Liver (tissue), 9 donors: ENCODE measurements around the gene RASSF3. TPM values are rescaled to one million over a fixed set of nuclear protein-coding genes. Genes with fewer than 3 reads are reported as not detected.

ENCODE experiments used
- DNase-seq: peaks from one replicate; pipeline ENCODE4 v3.0.0-alpha.2; 2017; ENCODE audit warnings: low spot score
- H3K27ac ChIP-seq, 2 donors: one replicate each; pipeline ENCODE4 v1.7.0; 2013; ENCODE audit warnings: inconsistent platforms in 2 of 2, low read length in 2 of 2, control low read depth in 1 of 2, low read depth in 1 of 2, mild to moderate bottlenecking in 1 of 2
- H3K27me3 ChIP-seq, 4 donors: one replicate each; pipeline versions ENCODE4 v1.6.1 to v1.7.0; 2013; ENCODE audit warnings: low read length in 3 of 4, inconsistent platforms in 1 of 4, mild to moderate bottlenecking in 1 of 4, moderate library complexity in 1 of 4; ENCODE audit not compliant: control insufficient read depth in 4 of 4, insufficient read depth in 4 of 4
- H3K36me3 ChIP-seq, 4 donors: one replicate each; pipeline versions ENCODE4 v1.6.1 to v1.7.0; 2013; ENCODE audit warnings: low read length in 3 of 4, mild to moderate bottlenecking in 3 of 4, low read depth in 1 of 4, moderate library complexity in 1 of 4; ENCODE audit not compliant: control insufficient read depth in 4 of 4, insufficient read depth in 3 of 4
- H3K4me1 ChIP-seq, 4 donors: one replicate each; pipeline versions ENCODE4 v1.6.1 to v1.7.0; 2013; ENCODE audit warnings: low read length in 3 of 4, mild to moderate bottlenecking in 3 of 4, moderate library complexity in 1 of 4; ENCODE audit not compliant: control insufficient read depth in 4 of 4, insufficient read depth in 4 of 4
- H3K4me3 ChIP-seq, 3 donors: one replicate each; pipeline versions ENCODE4 v1.6.1 to v1.7.0; 2013; ENCODE audit warnings: low read length in 3 of 3, control low read depth in 1 of 3, low read depth in 1 of 3, mild to moderate bottlenecking in 1 of 3
- H3K9ac ChIP-seq, 2 donors: one replicate each; pipeline ENCODE4 v1.7.0; 2013; ENCODE audit warnings: low read length in 2 of 2, mild to moderate bottlenecking in 2 of 2, moderate library complexity in 2 of 2, control low read depth in 1 of 2, low read depth in 1 of 2
- H3K9me3 ChIP-seq, 4 donors: one replicate each; pipeline versions ENCODE4 v1.6.1 to v1.7.0; 2013; ENCODE audit warnings: low read length in 3 of 4; ENCODE audit not compliant: control insufficient read depth in 4 of 4
- ATF3 ChIP-seq: IDR thresholded peaks from 2 replicates; pipeline ENCODE4 v1.6.1; 2016; ENCODE audit warnings: antibody characterized with exemption
- CTCF ChIP-seq: fragments of 150-350 bp; IDR thresholded peaks from 2 replicates; pipeline ENCODE4 v1.5.1; 2017; ENCODE audit warnings: improper control_type of control experiment, low read depth, low read length; ENCODE audit not compliant: missing input control
- FOXA2 ChIP-seq: IDR thresholded peaks from 2 replicates; pipeline ENCODE4 v1.6.1; 2016; ENCODE audit warnings: antibody characterized with exemption
- GABPA ChIP-seq, 2 donors: IDR thresholded peaks in 1 of 2; conservative IDR thresholded peaks in 1 of 2; 2 replicates each; pipeline ENCODE4 v1.6.1; 2016; ENCODE audit warnings: antibody characterized with exemption in 2 of 2, mild to moderate bottlenecking in 1 of 2, moderate library complexity in 1 of 2
- JUND ChIP-seq, 2 donors: IDR thresholded peaks; 2 replicates each; pipeline ENCODE4 v1.6.1; 2016; ENCODE audit warnings: antibody characterized with exemption in 2 of 2
- MAX ChIP-seq: IDR thresholded peaks from 2 replicates; pipeline ENCODE4 v1.6.1; 2016; ENCODE audit warnings: antibody characterized with exemption
- NR2F2 ChIP-seq: IDR thresholded peaks from 2 replicates; pipeline ENCODE4 v1.6.1; 2016; ENCODE audit warnings: antibody characterized with exemption
- RAD21 ChIP-seq, 2 donors: IDR thresholded peaks; 2 replicates each; pipeline ENCODE4 v1.6.1; 2016; ENCODE audit warnings: antibody characterized with exemption in 2 of 2, mild to moderate bottlenecking in 2 of 2
- REST ChIP-seq: IDR thresholded peaks from 2 replicates; pipeline ENCODE4 v1.6.1; 2016; ENCODE audit warnings: antibody characterized with exemption, mild to moderate bottlenecking
- RXRA ChIP-seq, 2 donors: IDR thresholded peaks; 2 replicates each; pipeline ENCODE4 v1.6.1; 2017 to 2018; ENCODE audit warnings: antibody characterized with exemption in 2 of 2, mild to moderate bottlenecking in 1 of 2
- SP1 ChIP-seq: IDR thresholded peaks from 2 replicates; pipeline ENCODE4 v1.6.1; 2018; ENCODE audit warnings: antibody characterized with exemption, mild to moderate bottlenecking
- TAF1 ChIP-seq: conservative IDR thresholded peaks from 2 replicates; pipeline ENCODE4 v1.6.1; 2016; ENCODE audit warnings: antibody characterized with exemption, mild to moderate bottlenecking
- YY1 ChIP-seq: IDR thresholded peaks from 2 replicates; pipeline ENCODE4 v1.6.1; 2016; ENCODE audit warnings: antibody characterized with exemption, mild to moderate bottlenecking
- ZBTB33 ChIP-seq: IDR thresholded peaks from 2 replicates; pipeline ENCODE4 v1.6.1; 2016; ENCODE audit warnings: antibody characterized with exemption
- WGBS: extraction: QIAGEN DNeasy Blood & Tissue Kit; methylation state at CpG from one replicate; pipeline ENCODE4 v1.1.7; 2013; 5-methylcytosine and 5-hydroxymethylcytosine counted together
- polyA plus RNA-seq, 2 donors: library from polyadenylated mRNA; stranded (reverse) in 1 of 2; unstranded in 1 of 2; fragments of 200-250 nt in 1 of 2; fragments of >200 nt in 1 of 2; fragmentation: Nextera tagmentation in 1 of 2; extraction: Ambion mirVana in 1 of 2; gene quantifications; one replicate each; pipeline versions ENCODE4 v1.2.1 to v1.2.3, GENCODE V29; 2013 to 2015
- total RNA-seq, 2 donors: library from RNA; depleted of rRNA; stranded (reverse); fragments of >200 nt; gene quantifications; one replicate each; pipeline ENCODE4 v1.2.3, GENCODE V29; 2014
- donor health status: healthy.
- donor health status: healthy.
- donor health status: healthy.
- donor health status: healthy.
- donor health status: healthy.

RASSF3 gene
- total and polyA plus RNA-seq, 4 donors = 2.2 to 9.1 (median 5.6) TPM

GRCh38 chr12:64691795-64692583, 81.7 kb downstream of the RASSF3 start (continued):
- TF ChIP-seq ZBTB33 (no peak), NR2F2 (no peak), CTCF (no peak), ATF3 (no peak), YY1 (no peak)

- no peaks in the 10 kb centered on the region for H3K4me1 ChIP-seq
- H3K9me3 ChIP-seq = no peaks in the 10 kb centered on the region
- no peak overlapping the region for H3K27ac ChIP-seq
- TF ChIP-seq GABPA (IDR thresholded peaks at IDR 0.05 in 1 of 2, conservative IDR thresholded peaks at IDR 0.05 in 1 of 2) (no peak), SP1 (no peak), YY1 (no peak), REST (no peak), ATF3 (no peak), RAD21 (IDR thresholded peaks at IDR 0.05) (no peak), TAF1 (no peak), NR2F2 (no peak), FOXA2 (no peak), ZBTB33 (no peak), RXRA (IDR thresholded peaks at IDR 0.05) (no peak), JUND (IDR thresholded peaks at IDR 0.05) (no peak), MAX (no peak)
- WGBS = 88% methylated on average over 18 of the region's 18 CpGs
- no peak overlapping the region for H3K4me3 ChIP-seq
- DNase-seq = no peak
- H3K27me3 ChIP-seq = no peaks in the 10 kb centered on the region
- no peak overlapping the region for H3K9ac ChIP-seq
- peaks cover 3 to 4% (median 4%) of the 10 kb centered on the region in 4 donors for H3K36me3 ChIP-seq
These were observed 84.1 kb downstream of the RASSF3 start for GRCh38 chr12:64694130-64695040.
